HEK293 (cell line): ENCODE measurements around the gene GABBR2.

ENCODE experiments used
- CTCF ChIA-PET: fragments of 350-600 bp; formaldehyde crosslinking; extraction: SDS; loops from one replicate; lab custom pipeline; 2021; ENCODE audit warnings: antibody characterized with exemption; lab: Yijun Ruan, JAX
- POLR2A ChIA-PET: fragments of 300-600 bp; formaldehyde crosslinking; extraction: SDS; loops from one replicate; lab custom pipeline; 2020; ENCODE audit warnings: antibody characterized with exemption, inconsistent platforms; lab: Yijun Ruan, JAX
- H3K27ac ChIP-seq: fragments of 200-500 bp; sonication (Bioruptor generic); 2 replicates; pipeline ENCODE4 v1.5.1; 2014; ENCODE audit warnings: low read depth, low read length, control low read depth, inconsistent platforms; ENCODE audit errors: extremely low read depth
- H3K36me3 ChIP-seq, 2 experiments: fragments of 200-500 bp in 1 of 2; sonication (Bioruptor generic) in 1 of 2; 1 replicate in 1 of 2; 2 replicates in 1 of 2; pipeline ENCODE4 v1.5.1; 2014 to 2017; ENCODE audit warnings: inconsistent platforms in 2 of 2, low read length in 2 of 2; ENCODE audit not compliant: control insufficient read depth in 2 of 2, insufficient read depth in 1 of 2
- H3K4me1 ChIP-seq: fragments of 200-500 bp; sonication (Bioruptor generic); 2 replicates; pipeline ENCODE4 v1.5.1; 2014; ENCODE audit warnings: mild to moderate bottlenecking, low read length, inconsistent platforms; ENCODE audit not compliant: control insufficient read depth, insufficient read depth
- H3K4me3 ChIP-seq: 2 replicates; pipeline ENCODE4 v1.5.1; 2011; ENCODE audit warnings: low read depth, mild to moderate bottlenecking, control low read depth, low read length, moderate library complexity
- H3K9me3 ChIP-seq: fragments of 200-500 bp; sonication (Bioruptor generic); 2 replicates; pipeline ENCODE4 v1.5.1; 2014; ENCODE audit warnings: low read depth, low read length, inconsistent platforms; ENCODE audit not compliant: control insufficient read depth, insufficient read depth
- CTCF ChIP-seq: fragments of 450-650 bp; formaldehyde crosslinking; IDR thresholded peaks from 2 replicates; pipeline ENCODE4 v1.5.1; 2016; ENCODE audit warnings: missing biosample characterization, missing genetic modification characterization
- GFI1B ChIP-seq: fragments of 450-650 bp; formaldehyde crosslinking; IDR thresholded peaks from 2 replicates; pipeline ENCODE4 v1.5.1; 2016; ENCODE audit warnings: missing biosample characterization, missing genetic modification characterization
- INSM2 ChIP-seq: fragments of 450-650 bp; formaldehyde crosslinking; IDR thresholded peaks from 2 replicates; pipeline ENCODE4 v1.5.1; 2016; ENCODE audit warnings: missing biosample characterization, missing genetic modification characterization
- SALL2 ChIP-seq: fragments of 450-650 bp; formaldehyde crosslinking; IDR thresholded peaks from 2 replicates; pipeline ENCODE4 v1.5.0; 2017; ENCODE audit warnings: missing biosample characterization, mild to moderate bottlenecking, missing genetic modification characterization, borderline replicate concordance
- TCF7L2 ChIP-seq: IDR thresholded peaks from 2 replicates; pipeline ENCODE4 v1.6.1; 2011; ENCODE audit warnings: low read depth, mild to moderate bottlenecking, inconsistent platforms, low read length, moderate library complexity, borderline replicate concordance
- ZBTB10 ChIP-seq: fragments of 450-650 bp; formaldehyde crosslinking; IDR thresholded peaks from 2 replicates; pipeline ENCODE4 v1.5.1; 2016; ENCODE audit warnings: missing biosample characterization, missing genetic modification characterization
- ZBTB20 ChIP-seq: fragments of 450-650 bp; formaldehyde crosslinking; IDR thresholded peaks from 2 replicates; pipeline ENCODE4 v1.5.1; 2016; ENCODE audit warnings: missing biosample characterization, missing genetic modification characterization
- ZBTB26 ChIP-seq: fragments of 450-650 bp; formaldehyde crosslinking; optimal IDR thresholded peaks from 2 replicates; pipeline ENCODE3; 2016; ENCODE audit warnings: missing biosample characterization, mild to moderate bottlenecking, missing genetic modification characterization
- ZBTB44 ChIP-seq: fragments of 450-650 bp; IDR thresholded peaks from 2 replicates; pipeline ENCODE4 v1.5.1; 2018; ENCODE audit warnings: missing biosample characterization, mild to moderate bottlenecking, missing genetic modification characterization
- ZNF133 ChIP-seq: fragments of 450-650 bp; formaldehyde crosslinking; IDR thresholded peaks from 2 replicates; pipeline ENCODE4 v1.5.1; 2016; ENCODE audit warnings: missing biosample characterization, missing genetic modification characterization
- ZNF155 ChIP-seq: fragments of 450-650 bp; formaldehyde crosslinking; IDR thresholded peaks from 2 replicates; pipeline ENCODE4 v1.5.1; 2016; ENCODE audit warnings: missing biosample characterization, missing genetic modification characterization
- ZNF24 ChIP-seq: fragments of 450-650 bp; formaldehyde crosslinking; IDR thresholded peaks from 2 replicates; pipeline ENCODE4 v1.5.1; 2016; ENCODE audit warnings: missing biosample characterization, missing genetic modification characterization
- ZNF350 ChIP-seq: fragments of 450-650 bp; formaldehyde crosslinking; IDR thresholded peaks from 2 replicates; pipeline ENCODE4 v1.5.0; 2017; ENCODE audit warnings: missing biosample characterization, mild to moderate bottlenecking, missing genetic modification characterization
- ZNF354C ChIP-seq: fragments of 450-650 bp; formaldehyde crosslinking; IDR thresholded peaks from 2 replicates; pipeline ENCODE4 v1.5.1; 2016; ENCODE audit warnings: missing biosample characterization, missing genetic modification characterization, low read depth, borderline replicate concordance
- ZNF610 ChIP-seq: fragments of 450-650 bp; formaldehyde crosslinking; IDR thresholded peaks from 2 replicates; pipeline ENCODE4 v1.5.1; 2016; ENCODE audit warnings: missing biosample characterization, missing genetic modification characterization, borderline replicate concordance
- ZNF654 ChIP-seq: fragments of 450-650 bp; formaldehyde crosslinking; IDR thresholded peaks from 2 replicates; pipeline ENCODE4 v1.5.1; 2016; ENCODE audit warnings: low read depth, missing biosample characterization, missing genetic modification characterization
- ZNF747 ChIP-seq: fragments of 450-650 bp; formaldehyde crosslinking; IDR thresholded peaks from 2 replicates; pipeline ENCODE4 v1.5.1; 2016; ENCODE audit warnings: missing biosample characterization, missing genetic modification characterization
- ZXDB ChIP-seq: fragments of 450-650 bp; formaldehyde crosslinking; IDR thresholded peaks from 2 replicates; pipeline ENCODE4 v1.5.1; 2016; ENCODE audit warnings: missing biosample characterization, missing genetic modification characterization

The GABBR2 gene

GRCh38 chr9:98335661-98336060 is 373.1 kb downstream of the GABBR2 start:
- Histone ChIP-seq H3K4me3 (no peak overlapping the region), H3K27ac (no peak overlapping the region), H3K4me1 (no peaks in the 10 kb centered on the region), H3K9me3 (no peaks in the 10 kb centered on the region), H3K36me3 (no peaks in the 10 kb centered on the region)
- CTCF ChIA-PET = no interaction called here
- POLR2A ChIA-PET = no interaction called here
- no peak for TF ChIP-seq ZNF610 (tag by site-specific recombination)
- TF ChIP-seq ZBTB10 (tag by site-specific recombination) = no peak
- TF ChIP-seq CTCF (tag by site-specific recombination) = no peak
- no peak for TF ChIP-seq ZNF654 (tag by site-specific recombination)
- TF ChIP-seq ZNF24 (tag by site-specific recombination) = no peak
- TF ChIP-seq ZXDB (tag by site-specific recombination) = no peak
- TF ChIP-seq GFI1B (tag by site-specific recombination) = no peak
- no peak for TF ChIP-seq ZNF133
- TF ChIP-seq INSM2 (tag by site-specific recombination) = no peak
- no peak for TF ChIP-seq ZNF350 (tag by site-specific recombination)
- TF ChIP-seq ZBTB26 = no peak
- TF ChIP-seq ZBTB20 (tag by site-specific recombination) = no peak
- no peak for TF ChIP-seq TCF7L2
- TF ChIP-seq ZBTB44 (tag by site-specific recombination) = no peak
- no peak for TF ChIP-seq SALL2 (tag by site-specific recombination)
- no peak for TF ChIP-seq ZNF155 (tag by site-specific recombination)
- TF ChIP-seq ZNF354C = no peak
- TF ChIP-seq ZNF747 (tag by site-specific recombination) = no peak
